ENCODE measurements around the gene ELL2.

GRCh38 chr5:95925939-95926338 lies 35.7 kb downstream of the ELL2 start:
- TF ChIP-seq POLR2A (IDR thresholded peaks at IDR 0.05) (no peak), CTCF (IDR thresholded peaks at IDR 0.05) (no peak)

Data from heart left ventricle (tissue), 13 donors.